T-helper 2 cell treated with Interferon-gamma antibody and Interleukin-4, amounts not matched to agents 5 μg/mL and 100 μg/mL, for 36 hours (primary cell): ENCODE results near the gene FOXJ1.

Experiments
- DNase-seq: peaks from one replicate; pipeline ENCODE4 v3.0.0; 2021; ENCODE audit warnings: low spot score
- H3K27ac Mint-ChIP-seq: one replicate; pipeline ENCODE4 v1.8.0; 2021; ENCODE audit warnings: mild to moderate bottlenecking, mixed read lengths
- H3K27me3 Mint-ChIP-seq: one replicate; pipeline ENCODE4 v1.8.0; 2021; ENCODE audit warnings: low read depth, mixed read lengths
- H3K36me3 Mint-ChIP-seq: one replicate; pipeline ENCODE4 v1.8.0; 2021; ENCODE audit warnings: low read depth, mixed read lengths
- H3K4me1 Mint-ChIP-seq: one replicate; pipeline ENCODE4 v1.8.0; 2021; ENCODE audit warnings: low read depth, mixed read lengths
- H3K4me3 Mint-ChIP-seq: one replicate; pipeline ENCODE4 v1.8.0; 2022; ENCODE audit warnings: mild to moderate bottlenecking, moderate library complexity, mixed read lengths
- H3K9me3 Mint-ChIP-seq: one replicate; pipeline ENCODE4 v1.8.0; 2021; ENCODE audit warnings: mixed read lengths

The FOXJ1 gene

DNA sequence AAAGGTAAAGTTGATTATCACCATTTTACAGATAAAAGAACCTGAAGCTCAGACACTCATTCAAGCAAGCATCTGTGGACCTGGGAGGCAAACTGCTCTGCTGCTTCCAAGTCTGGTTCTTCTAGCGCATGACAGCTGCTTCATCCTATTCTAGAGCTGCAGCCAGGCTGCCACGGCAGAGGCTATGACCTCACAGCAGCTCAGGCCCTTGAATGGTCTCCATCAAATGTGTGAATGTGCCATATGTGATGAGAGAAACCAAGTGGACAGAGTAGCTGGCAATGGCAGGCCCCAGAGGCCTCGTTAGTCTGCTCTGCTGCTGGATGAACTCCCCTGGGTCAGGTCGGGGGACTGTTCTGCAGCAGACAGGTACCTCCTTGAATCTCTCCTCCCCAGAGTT is 30.7 kb upstream of the FOXJ1 start:
- Mint-ChIP-seq H3K4me3 (no peak overlapping the region), H3K9me3 (no peaks in the 10 kb centered on the region), H3K27ac (no peak overlapping the region), H3K4me1 (peaks cover 6% of the 10 kb centered on the region), H3K36me3 (peaks cover 30% of the 10 kb centered on the region), H3K27me3 (no peaks in the 10 kb centered on the region)
- DNase-seq = no peak

DNA sequence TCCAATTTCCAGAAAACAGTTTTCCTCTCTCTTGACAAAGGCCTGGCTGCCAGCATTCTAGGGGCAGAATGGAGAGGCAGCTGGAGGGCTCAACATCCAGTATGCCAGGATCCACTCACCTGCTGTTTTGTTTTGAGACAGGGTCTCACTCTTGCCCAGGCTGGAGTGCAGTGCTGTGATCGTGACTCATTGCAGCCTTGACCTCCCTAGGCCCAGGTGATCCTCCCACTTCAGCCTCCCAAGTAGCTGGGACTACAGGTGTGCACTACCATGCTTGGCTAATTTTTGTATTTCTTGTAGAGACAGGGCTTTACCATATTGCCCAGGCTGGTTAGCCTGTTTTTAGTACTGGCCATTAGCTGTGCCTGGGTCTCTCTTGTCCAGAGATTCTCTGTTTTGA is 29.1 kb upstream of the FOXJ1 start:
- Mint-ChIP-seq H3K4me3 (no peak overlapping the region), H3K27ac (no peak overlapping the region), H3K9me3 (no peaks in the 10 kb centered on the region), H3K27me3 (no peaks in the 10 kb centered on the region), H3K4me1 (no peaks in the 10 kb centered on the region), H3K36me3 (peaks cover 26% of the 10 kb centered on the region)
- no peak for DNase-seq

DNA sequence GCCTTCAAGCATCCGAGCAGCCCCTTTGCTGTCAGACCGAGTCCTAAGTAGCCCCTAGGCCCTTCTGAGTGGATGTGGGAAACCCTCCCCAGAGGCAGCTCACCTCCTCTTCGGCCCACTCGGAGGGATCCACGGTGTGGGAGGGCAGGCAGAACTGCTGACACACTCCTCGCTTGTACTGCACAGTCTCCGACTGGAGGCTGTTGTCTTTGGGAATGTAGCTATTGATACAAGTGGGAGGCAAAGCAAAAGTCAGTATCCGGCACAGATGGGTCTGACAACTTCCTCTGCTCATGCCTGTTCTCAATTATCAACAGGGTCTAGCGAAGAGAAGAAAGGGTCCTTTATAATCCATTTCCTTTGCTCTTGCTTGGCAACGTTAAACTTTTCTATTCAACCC is 25.9 kb upstream of the FOXJ1 start:
- Mint-ChIP-seq H3K4me1 (no peaks in the 10 kb centered on the region), H3K4me3 (no peak overlapping the region), H3K27ac (no peak overlapping the region), H3K27me3 (no peaks in the 10 kb centered on the region), H3K9me3 (no peaks in the 10 kb centered on the region), H3K36me3 (peaks cover 39% of the 10 kb centered on the region)
- no peak for DNase-seq

DNA sequence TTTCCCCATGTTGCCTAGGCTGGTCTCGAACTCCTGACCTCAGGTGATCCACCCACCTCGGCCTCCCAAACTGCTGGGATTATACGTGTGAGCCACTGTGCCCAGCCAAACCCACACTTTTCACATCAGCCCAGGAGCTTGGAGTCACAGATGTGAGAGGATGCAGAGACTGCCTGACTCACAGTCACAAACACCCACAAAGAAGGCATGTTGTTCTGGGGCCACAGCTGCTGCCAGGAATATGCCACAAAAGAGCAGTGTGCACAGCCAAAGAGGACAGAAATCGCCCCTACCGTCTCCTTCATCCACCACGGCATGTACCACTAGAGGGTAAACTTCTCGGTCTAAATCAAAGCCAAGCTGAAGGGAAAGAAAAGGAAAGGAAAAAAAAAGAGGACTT is 25.1 kb upstream of the FOXJ1 start:
- no peaks in the 10 kb centered on the region for H3K27me3 Mint-ChIP-seq
- DNase-seq = no peak
- no peak overlapping the region for H3K27ac Mint-ChIP-seq
- no peaks in the 10 kb centered on the region for H3K9me3 Mint-ChIP-seq
- no peaks in the 10 kb centered on the region for H3K4me1 Mint-ChIP-seq
- H3K36me3 Mint-ChIP-seq = peaks cover 42% of the 10 kb centered on the region
- no peak overlapping the region for H3K4me3 Mint-ChIP-seq

DNA sequence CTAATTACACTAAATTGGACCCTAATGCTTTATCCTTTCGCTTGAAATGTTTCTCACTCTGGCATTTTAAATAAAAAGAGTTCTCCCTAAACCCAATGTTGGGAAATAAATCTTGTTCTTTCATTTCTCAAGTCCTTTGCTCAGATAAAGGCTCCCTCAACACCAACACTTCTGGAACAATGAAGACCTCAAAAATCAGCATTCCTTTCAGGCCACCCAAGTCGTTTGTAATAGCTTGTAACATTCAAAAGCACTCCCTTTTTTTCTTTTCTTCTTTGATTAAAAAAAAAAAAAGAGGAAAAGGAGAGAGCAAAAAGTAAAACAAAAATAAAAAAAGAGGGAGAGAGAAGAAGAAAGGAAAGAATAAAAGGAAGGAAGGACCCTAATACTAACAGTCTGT is 23.3 kb upstream of the FOXJ1 start:
- Mint-ChIP-seq H3K36me3 (peaks cover 39% of the 10 kb centered on the region), H3K4me1 (no peaks in the 10 kb centered on the region), H3K4me3 (no peak overlapping the region), H3K27ac (no peak overlapping the region), H3K27me3 (no peaks in the 10 kb centered on the region), H3K9me3 (no peaks in the 10 kb centered on the region)
- DNase-seq = no peak

DNA sequence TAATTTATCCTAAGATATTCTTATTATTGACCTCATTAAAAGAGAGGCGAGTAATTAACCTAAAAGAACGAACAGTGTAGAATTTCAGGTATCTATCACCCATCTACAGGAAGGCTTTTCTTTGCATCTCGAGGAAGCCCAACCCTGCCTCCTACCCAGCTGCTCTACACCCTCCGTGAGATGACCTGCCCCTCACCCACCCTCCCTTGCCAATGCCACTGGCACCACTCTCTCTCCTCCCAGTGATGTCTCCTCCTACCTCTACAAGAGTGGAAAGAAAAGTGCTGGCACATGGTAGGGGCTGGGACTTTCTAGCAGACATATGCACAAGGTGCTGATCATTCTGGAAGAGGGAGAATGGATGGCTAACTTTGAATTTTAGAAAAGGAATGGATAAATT is 22.9 kb upstream of the FOXJ1 start:
- H3K4me1 Mint-ChIP-seq = no peaks in the 10 kb centered on the region
- no peaks in the 10 kb centered on the region for H3K9me3 Mint-ChIP-seq
- no peak for DNase-seq
- H3K27ac Mint-ChIP-seq = no peak overlapping the region
- no peaks in the 10 kb centered on the region for H3K27me3 Mint-ChIP-seq
- H3K4me3 Mint-ChIP-seq = no peak overlapping the region
- H3K36me3 Mint-ChIP-seq = peaks cover 41% of the 10 kb centered on the region

DNA sequence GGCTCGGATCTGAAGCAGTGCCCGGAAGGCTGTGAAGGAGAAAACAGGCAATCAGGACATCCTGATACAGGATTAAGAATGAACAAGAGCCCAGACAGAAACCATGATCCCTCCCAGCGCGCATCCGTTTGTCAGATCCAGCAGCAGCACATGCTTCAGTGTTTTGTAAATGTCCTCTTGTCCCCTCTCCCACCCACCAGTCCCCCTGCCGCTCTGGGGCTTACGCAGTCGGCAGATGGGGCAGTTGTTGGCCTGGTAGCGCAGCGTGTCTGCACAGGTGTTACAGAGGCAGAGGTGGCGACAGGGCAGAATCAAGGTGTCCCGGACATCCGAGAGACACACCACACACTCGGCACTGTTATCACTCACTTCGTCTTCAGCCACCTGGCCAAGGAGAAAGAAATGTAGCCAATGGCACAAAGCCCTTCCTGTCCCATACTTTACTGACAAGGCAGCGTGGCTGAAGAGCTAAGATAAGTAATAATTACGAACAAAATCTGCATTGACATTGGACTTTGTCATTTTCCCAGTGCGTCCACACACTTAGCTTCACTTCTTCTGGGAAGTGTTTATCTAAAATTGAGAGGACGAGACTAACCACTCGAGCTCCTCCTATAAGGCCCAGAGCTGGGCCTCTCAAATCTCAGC is 20.7 kb upstream of the FOXJ1 start:
- no peak for DNase-seq
- Mint-ChIP-seq H3K4me1 (peaks cover 2% of the 10 kb centered on the region), H3K36me3 (peaks cover 42% of the 10 kb centered on the region), H3K4me3 (no peak overlapping the region), H3K27me3 (no peaks in the 10 kb centered on the region), H3K9me3 (no peaks in the 10 kb centered on the region), H3K27ac (no peak overlapping the region)

DNA sequence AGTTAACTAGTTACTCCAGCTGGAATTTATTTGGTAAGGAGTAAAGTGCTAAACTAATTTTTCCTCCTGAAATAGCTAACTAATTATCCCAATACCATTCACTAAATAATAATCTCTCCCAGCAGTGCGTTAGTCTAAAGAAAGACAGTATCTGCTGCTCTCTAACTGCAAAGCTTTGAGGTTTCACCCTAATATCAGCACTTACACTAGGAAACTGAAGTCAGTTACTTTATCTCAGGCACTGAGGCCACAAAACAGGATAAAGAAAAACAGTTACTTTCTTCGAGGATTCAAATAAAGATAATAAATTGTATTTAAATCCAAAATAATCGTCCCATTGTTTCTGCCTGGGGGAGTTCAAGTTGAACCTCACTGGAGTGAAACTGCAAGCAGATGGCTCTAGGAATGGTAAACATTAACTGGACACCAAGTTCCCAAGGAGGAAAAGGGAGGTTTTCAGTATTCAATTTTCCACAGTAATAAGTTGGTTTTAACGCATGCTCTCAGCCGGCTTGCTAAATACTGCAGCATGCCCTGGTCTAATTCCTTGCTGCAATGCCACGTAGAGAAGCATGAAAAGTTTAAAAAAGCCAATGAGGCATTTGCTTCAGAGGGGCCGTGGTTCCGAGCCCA is 20.0 kb upstream of the FOXJ1 start:
- H3K36me3 Mint-ChIP-seq = peaks cover 42% of the 10 kb centered on the region
- no peaks in the 10 kb centered on the region for H3K9me3 Mint-ChIP-seq
- no peak overlapping the region for H3K4me3 Mint-ChIP-seq
- H3K27me3 Mint-ChIP-seq = no peaks in the 10 kb centered on the region
- no peak for DNase-seq
- H3K4me1 Mint-ChIP-seq = peaks cover 2% of the 10 kb centered on the region
- H3K27ac Mint-ChIP-seq = no peak overlapping the region

DNA sequence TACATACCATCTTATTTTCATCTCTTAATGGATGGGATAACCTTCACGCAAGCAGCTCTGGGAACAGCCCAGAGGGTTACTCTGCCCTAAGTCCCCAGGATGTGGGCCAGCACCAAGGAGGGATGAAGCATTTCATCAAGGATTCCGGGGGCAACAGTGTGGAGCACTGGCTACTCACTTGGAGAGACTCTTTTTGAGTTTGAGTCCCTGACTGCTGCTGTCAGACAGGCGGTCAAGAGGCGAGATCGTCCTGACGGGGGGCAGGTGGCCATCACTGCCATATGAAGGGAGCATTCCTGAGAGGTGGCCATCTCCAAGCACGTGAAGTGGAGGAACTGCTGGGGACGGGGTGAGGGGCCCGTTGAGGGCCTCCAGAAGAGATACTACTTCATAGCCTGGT is 18.1 kb upstream of the FOXJ1 start:
- H3K4me1 Mint-ChIP-seq = peaks cover 2% of the 10 kb centered on the region
- no peak for DNase-seq
- H3K4me3 Mint-ChIP-seq = no peak overlapping the region
- no peaks in the 10 kb centered on the region for H3K9me3 Mint-ChIP-seq
- H3K27me3 Mint-ChIP-seq = no peaks in the 10 kb centered on the region
- no peak overlapping the region for H3K27ac Mint-ChIP-seq
- peaks cover 42% of the 10 kb centered on the region for H3K36me3 Mint-ChIP-seq

DNA sequence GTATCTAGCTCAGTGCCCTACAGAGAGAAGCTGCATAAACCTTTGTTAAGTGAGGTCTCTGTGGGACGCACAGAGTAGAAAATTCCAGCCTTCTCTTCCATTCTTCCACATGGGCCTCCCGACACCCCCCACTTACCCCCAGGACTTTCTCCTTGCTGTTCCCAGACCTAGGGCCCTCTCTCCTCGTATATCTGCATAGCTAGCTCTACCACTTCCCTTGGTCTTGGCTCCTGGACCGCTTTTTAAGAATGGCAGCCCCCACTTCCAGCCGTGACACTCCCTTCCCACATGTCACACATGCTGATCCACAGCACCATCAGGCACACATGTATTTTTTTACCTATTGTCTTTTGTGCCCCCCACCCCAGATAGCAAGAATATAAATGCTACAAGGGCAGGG is 16.7 kb upstream of the FOXJ1 start:
- no peak overlapping the region for H3K27ac Mint-ChIP-seq
- no peak overlapping the region for H3K4me3 Mint-ChIP-seq
- H3K4me1 Mint-ChIP-seq = peaks cover 2% of the 10 kb centered on the region
- H3K27me3 Mint-ChIP-seq = no peaks in the 10 kb centered on the region
- H3K9me3 Mint-ChIP-seq = no peaks in the 10 kb centered on the region
- no peak for DNase-seq
- peaks cover 41% of the 10 kb centered on the region for H3K36me3 Mint-ChIP-seq

DNA sequence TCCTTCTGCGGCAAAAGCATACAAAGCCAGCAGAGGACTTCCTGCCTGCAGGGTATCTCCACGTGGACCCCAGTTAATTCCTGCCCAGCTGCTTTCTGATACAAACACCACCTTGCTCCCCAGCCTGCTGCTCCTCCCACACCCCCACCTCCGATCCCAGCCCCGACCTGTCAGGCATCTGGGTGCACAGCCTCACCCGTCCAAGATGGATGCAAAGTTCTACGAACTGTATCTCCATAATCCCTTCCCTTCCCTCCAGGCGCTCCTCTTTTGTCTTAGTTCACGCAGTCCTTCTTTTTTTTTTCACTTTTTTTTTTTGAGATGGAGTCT is 15.6 kb upstream of the FOXJ1 start:
- H3K27ac Mint-ChIP-seq = no peak overlapping the region

DNA sequence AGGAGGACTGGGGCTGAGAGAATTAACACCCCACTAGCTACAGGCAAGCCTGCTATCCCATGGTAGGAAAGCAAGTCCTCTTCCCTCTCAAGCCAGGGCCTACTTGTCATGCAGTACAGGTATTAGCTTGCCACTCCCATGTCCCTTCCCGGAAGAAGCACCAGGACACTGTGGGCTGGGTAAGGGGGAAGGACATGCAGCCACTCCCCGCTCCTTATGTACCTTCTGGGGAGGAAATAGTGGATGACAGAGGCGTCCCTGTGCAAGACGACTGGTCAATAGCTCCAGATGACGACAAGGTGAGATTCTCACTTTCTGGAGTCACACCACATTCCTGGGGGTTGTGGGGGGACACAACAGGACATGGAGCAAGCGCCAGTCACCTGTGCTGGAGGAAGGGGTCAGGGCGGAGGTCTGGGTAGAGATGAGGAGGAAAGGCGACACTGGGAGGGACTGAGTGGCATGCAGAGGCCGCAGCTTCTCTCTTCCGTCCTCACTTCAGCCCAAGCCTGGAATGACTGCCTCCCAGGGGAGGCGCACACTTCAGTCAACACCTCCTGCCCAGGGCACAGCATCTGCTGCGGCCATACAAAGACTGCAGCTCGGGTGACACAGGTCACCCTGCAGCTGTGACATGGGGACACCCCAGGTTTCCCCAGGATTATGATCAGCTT is 15.1 kb upstream of the FOXJ1 start:
- Mint-ChIP-seq H3K27me3 (no peaks in the 10 kb centered on the region), H3K4me1 (peaks cover 11% of the 10 kb centered on the region), H3K36me3 (peaks cover 46% of the 10 kb centered on the region), H3K4me3 (no peak overlapping the region), H3K9me3 (no peaks in the 10 kb centered on the region), H3K27ac (no peak overlapping the region)
- no peak for DNase-seq

More for the DNA sequence above, 15.6 kb upstream of the FOXJ1 start:
- Mint-ChIP-seq H3K27me3 (no peaks in the 10 kb centered on the region), H3K9me3 (no peaks in the 10 kb centered on the region), H3K4me1 (peaks cover 11% of the 10 kb centered on the region), H3K4me3 (no peak overlapping the region), H3K36me3 (peaks cover 47% of the 10 kb centered on the region)
- no peak for DNase-seq

DNA sequence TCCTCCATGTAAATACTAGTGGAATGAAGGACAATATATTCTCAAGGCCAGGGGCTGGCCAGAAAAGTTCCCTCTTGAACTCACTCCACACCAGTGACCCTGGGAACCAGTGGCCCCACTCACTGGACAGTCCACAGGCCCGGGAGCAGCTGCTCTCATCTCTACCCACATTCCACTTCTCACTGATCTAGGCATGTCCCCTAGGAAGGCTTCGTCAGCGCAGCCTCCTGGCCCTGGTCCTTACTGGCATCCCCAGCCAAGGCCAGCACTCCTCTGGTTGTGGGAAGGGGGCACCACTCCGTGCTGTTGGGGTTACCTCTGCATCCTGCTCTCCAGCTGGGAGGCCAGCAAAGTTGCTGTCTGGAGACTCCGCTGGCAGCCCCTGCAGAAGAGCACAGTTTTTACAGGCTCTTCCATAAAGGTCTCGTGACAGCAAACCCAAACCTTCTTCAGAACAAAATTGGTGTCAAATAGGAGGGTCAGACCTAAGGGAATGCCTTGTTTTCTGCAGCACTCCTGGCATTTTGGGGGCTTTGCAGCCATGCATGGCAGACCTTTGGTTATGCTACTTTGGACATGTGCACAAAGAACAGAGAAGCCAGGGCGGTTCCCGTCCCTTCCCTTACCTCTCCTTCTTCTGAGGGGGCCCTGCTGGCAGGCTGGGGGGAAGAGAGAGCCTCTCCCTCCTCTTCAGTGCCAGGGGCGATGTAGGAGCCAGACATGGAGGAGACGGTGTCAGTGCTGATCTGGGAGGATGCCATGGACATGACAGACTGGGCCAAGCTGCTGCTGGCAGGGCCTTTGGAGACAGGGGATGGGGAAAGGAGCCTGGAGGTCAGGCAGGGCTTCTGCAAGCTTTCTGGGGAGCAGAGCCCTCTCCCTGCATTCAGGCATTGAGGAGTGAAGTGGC is 14.1 kb upstream of the FOXJ1 start:
- no peak overlapping the region for H3K4me3 Mint-ChIP-seq
- no peak for DNase-seq
- peaks cover 51% of the 10 kb centered on the region for H3K36me3 Mint-ChIP-seq
- peaks cover 11% of the 10 kb centered on the region for H3K4me1 Mint-ChIP-seq
- H3K27me3 Mint-ChIP-seq = no peaks in the 10 kb centered on the region
- H3K9me3 Mint-ChIP-seq = no peaks in the 10 kb centered on the region
- no peak overlapping the region for H3K27ac Mint-ChIP-seq

DNA sequence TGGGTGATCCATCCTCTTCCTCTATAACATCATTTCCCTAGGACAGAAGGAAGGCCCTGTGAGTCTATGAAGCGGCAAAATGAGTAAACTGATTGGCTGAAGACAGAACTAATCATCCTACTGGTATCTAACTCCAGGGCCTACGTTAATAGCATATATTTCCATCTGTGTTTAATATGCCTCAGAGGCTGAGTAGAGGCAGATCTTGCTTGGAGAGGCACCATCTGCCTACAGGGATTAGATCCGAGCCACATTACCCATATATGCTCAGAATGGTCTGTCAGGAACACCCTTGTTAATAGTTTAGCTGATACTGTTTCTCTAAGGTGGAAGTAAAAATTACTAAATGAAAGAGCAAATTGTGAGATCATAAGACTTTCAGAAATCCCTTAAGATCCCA is 13.2 kb upstream of the FOXJ1 start:
- no peak overlapping the region for H3K4me3 Mint-ChIP-seq
- H3K27me3 Mint-ChIP-seq = no peaks in the 10 kb centered on the region
- H3K27ac Mint-ChIP-seq = no peak overlapping the region
- H3K36me3 Mint-ChIP-seq = peaks cover 49% of the 10 kb centered on the region
- no peaks in the 10 kb centered on the region for H3K9me3 Mint-ChIP-seq
- DNase-seq = no peak
- H3K4me1 Mint-ChIP-seq = peaks cover 11% of the 10 kb centered on the region
